ENCODE measurements around the gene SFRP5.

Gene SFRP5

DNA sequence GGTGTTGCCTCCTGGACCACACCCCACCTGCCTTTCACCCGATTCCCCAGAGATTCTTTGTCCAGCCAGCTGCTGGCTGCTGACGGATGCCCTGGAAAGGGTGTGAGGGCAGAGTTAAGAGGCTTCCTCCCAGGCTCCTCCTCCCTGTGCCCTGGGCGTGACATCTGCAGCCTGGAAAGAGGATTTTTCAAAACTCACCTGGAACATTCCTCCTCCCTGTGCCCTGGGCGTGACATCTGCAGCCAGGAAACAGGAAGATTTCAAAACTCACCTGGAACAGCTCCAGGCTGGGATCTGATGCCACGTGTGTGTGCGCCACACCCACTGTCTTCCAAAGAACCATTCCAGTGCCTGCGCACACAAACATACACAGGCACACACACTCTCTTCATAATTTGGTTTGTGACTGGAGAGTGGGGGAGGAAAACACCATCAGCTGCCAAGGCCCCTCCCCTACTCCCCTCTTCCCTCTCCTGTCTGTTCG is 53.1 kb downstream of the SFRP5 start:
- no peak overlapping the region for H3K4me3 ChIP-seq (ENCODE audit: low read depth, low read length)
- no peak for DNase-seq (ENCODE audit: low read depth)
- TF ChIP-seq, protein P1, sequence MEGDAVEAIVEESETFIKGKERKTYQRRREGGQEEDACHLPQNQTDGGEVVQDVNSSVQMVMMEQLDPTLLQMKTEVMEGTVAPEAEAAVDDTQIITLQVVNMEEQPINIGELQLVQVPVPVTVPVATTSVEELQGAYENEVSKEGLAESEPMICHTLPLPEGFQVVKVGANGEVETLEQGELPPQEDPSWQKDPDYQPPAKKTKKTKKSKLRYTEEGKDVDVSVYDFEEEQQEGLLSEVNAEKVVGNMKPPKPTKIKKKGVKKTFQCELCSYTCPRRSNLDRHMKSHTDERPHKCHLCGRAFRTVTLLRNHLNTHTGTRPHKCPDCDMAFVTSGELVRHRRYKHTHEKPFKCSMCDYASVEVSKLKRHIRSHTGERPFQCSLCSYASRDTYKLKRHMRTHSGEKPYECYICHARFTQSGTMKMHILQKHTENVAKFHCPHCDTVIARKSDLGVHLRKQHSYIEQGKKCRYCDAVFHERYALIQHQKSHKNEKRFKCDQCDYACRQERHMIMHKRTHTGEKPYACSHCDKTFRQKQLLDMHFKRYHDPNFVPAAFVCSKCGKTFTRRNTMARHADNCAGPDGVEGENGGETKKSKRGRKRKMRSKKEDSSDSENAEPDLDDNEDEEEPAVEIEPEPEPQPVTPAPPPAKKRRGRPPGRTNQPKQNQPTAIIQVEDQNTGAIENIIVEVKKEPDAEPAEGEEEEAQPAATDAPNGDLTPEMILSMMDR (IDR thresholded peaks at IDR 0.05; ENCODE audit: low read depth, low read length, missing control alignments): no peak

GRCh38 chr10:97718178-97718577 is 53.6 kb downstream of the SFRP5 start:
- TF ChIP-seq, protein P1 (IDR thresholded peaks at IDR 0.05; ENCODE audit: low read depth, low read length, missing control alignments): no peak
- DNase-seq (ENCODE audit: low read depth): no peak
- no peak overlapping the region for H3K4me3 ChIP-seq (ENCODE audit: low read depth, low read length)

DNA sequence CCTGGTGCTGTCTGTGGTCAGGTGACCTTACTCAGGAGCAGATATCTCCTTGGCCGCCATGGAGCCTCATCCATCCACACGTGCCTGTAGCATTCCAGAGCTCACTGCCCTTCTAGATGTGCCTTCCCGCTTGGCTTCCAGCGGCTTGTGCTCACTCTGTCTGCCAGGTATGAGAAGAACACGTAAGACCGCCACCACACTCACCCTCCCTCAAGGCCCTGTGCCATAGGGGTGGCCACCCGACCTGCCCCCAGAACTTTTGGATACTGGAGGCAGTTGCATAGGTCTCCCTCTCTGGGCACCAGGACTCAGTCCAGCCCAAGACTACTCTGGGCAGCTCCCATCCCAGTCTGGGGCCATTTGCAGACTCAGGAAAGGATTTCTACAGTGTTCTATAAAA is 54.2 kb downstream of the SFRP5 start:
- TF ChIP-seq, protein P1 (IDR thresholded peaks at IDR 0.05; ENCODE audit: low read depth, low read length, missing control alignments): no peak
- DNase-seq (ENCODE audit: low read depth): no peak
- H3K4me3 ChIP-seq (ENCODE audit: low read depth, low read length): no peak overlapping the region
